H1 (cell line): Measurements from ENCODE around the gene OR11H6. TPM values are rescaled to one million over a fixed set of nuclear protein-coding genes. Genes with fewer than 3 reads are reported as not detected.
"Not testable (repeated sequence)": the region's sequence is repeated elsewhere in the genome, so short reads cannot be mapped to it uniquely, and the experiment has no call there.

Experiments used
- CTCF ChIA-PET: fragments of 300-600 bp; sonication (Branson Sonifier 250); formaldehyde crosslinking; loops from one replicate; lab custom pipeline; 2021; ENCODE audit not compliant: partially characterized antibody; lab: Charles Lee
- POLR2A ChIA-PET: fragments of 300-600 bp; sonication (Branson Sonifier 250); formaldehyde crosslinking; loops from one replicate; lab custom pipeline; 2021; ENCODE audit warnings: inconsistent platforms; ENCODE audit not compliant: partially characterized antibody; lab: Charles Lee
- DNase-seq, 2 experiments: peaks; one replicate each; pipeline versions ENCODE4 v3.0.0 to v3.0.0-alpha.2; 2010 to 2022; ENCODE audit warnings: low spot score in 2 of 2, low read depth in 1 of 2, mixed read lengths in 1 of 2
- FAIRE-seq: peaks from 2 replicates; lab custom pipeline; 2011; peaks lifted over from hg19 to GRCh38; lab: Jason Lieb, UNC
- H2AFZ ChIP-seq: 2 replicates; pipeline ENCODE4 v1.8.1; 2012; ENCODE audit warnings: low read length, inconsistent platforms
- H2AK5ac ChIP-seq: 2 replicates; pipeline ENCODE4 v1.6.1; 2013; ENCODE audit warnings: low read depth, low read length
- H2BK120ac ChIP-seq: replicated peaks from 2 replicates; pipeline ENCODE3; 2013; ENCODE audit warnings: low read depth, low read length, inconsistent platforms
- H2BK12ac ChIP-seq: 2 replicates; pipeline ENCODE4 v1.6.1; 2013; ENCODE audit warnings: low read depth, low read length
- H2BK15ac ChIP-seq: 2 replicates; pipeline ENCODE4 v1.6.1; 2013; ENCODE audit warnings: low read length
- H2BK20ac ChIP-seq: 2 replicates; pipeline ENCODE4 v1.6.1; 2013; ENCODE audit warnings: low read length
- H2BK5ac ChIP-seq: 2 replicates; pipeline ENCODE4 v1.6.1; 2013; ENCODE audit warnings: low read depth, low read length
- H3K14ac ChIP-seq: 2 replicates; pipeline ENCODE4 v1.6.1; 2013; ENCODE audit warnings: inconsistent platforms; ENCODE audit not compliant: insufficient read length
- H3K18ac ChIP-seq: 2 replicates; pipeline ENCODE4 v1.6.1; 2013; ENCODE audit warnings: low read length; ENCODE audit errors: extremely low read depth
- H3K23ac ChIP-seq: 2 replicates; pipeline ENCODE4 v1.6.1; 2013; ENCODE audit warnings: inconsistent platforms; ENCODE audit not compliant: insufficient read length
- H3K23me2 ChIP-seq: 2 replicates; pipeline ENCODE4 v1.6.1; 2013; ENCODE audit warnings: low read depth, low read length
- H3K27ac ChIP-seq: 2 replicates; pipeline ENCODE4 v1.6.1; 2011; ENCODE audit warnings: low read depth, low read length, inconsistent platforms
- H3K27me3 ChIP-seq, 4 experiments: replicated peaks in 1 of 4; 1 replicate in 1 of 4; 2 replicates in 3 of 4; pipeline versions ENCODE4 v1.6.1 to v1.8.1; 2011 to 2013; ENCODE audit warnings: low read length in 3 of 4, mild to moderate bottlenecking in 3 of 4, inconsistent platforms in 2 of 4, mixed read lengths in 2 of 4, moderate library complexity in 1 of 4; ENCODE audit not compliant: control insufficient read depth in 3 of 4, insufficient read depth in 3 of 4; ENCODE audit errors: extremely low read depth in 1 of 4
- H3K36me3 ChIP-seq, 4 experiments: 2 replicates each; pipeline versions ENCODE4 v1.6.1 to v1.8.1; 2011 to 2013; ENCODE audit warnings: mild to moderate bottlenecking in 4 of 4, low read length in 3 of 4, moderate library complexity in 2 of 4, control low read depth in 1 of 4, inconsistent platforms in 1 of 4; ENCODE audit not compliant: insufficient read depth in 4 of 4, control insufficient read depth in 2 of 4
- H3K4ac ChIP-seq: replicated peaks from 2 replicates; pipeline ENCODE3; 2013; ENCODE audit warnings: low read length, low read depth, mixed read lengths, inconsistent platforms; ENCODE audit not compliant: insufficient read length
- H3K4me1 ChIP-seq, 4 experiments: replicated peaks in 1 of 4; 1 replicate in 1 of 4; 2 replicates in 3 of 4; pipeline versions ENCODE4 v1.6.1 to v1.8.1; 2011 to 2013; ENCODE audit warnings: low read length in 3 of 4, inconsistent platforms in 2 of 4, mixed read lengths in 1 of 4; ENCODE audit not compliant: insufficient read depth in 4 of 4, control insufficient read depth in 3 of 4
- H3K4me2 ChIP-seq, 2 experiments: 2 replicates each; pipeline versions ENCODE4 v1.6.1 to v1.8.1; 2011 to 2013; ENCODE audit warnings: low read depth in 2 of 2, low read length in 2 of 2, control low read depth in 1 of 2, inconsistent platforms in 1 of 2, mild to moderate bottlenecking in 1 of 2; ENCODE audit not compliant: insufficient read depth in 1 of 2
- H3K4me3 ChIP-seq, 4 experiments: fragments of 200-600, 300-600 bp in 1 of 4; sonication (generic), shearing (Covaris generic), sonication (Bioruptor Twin) in 1 of 4; 2 replicates each; pipeline versions ENCODE4 v1.5.1 to v1.8.1; 2011 to 2016; ENCODE audit warnings: low read length in 4 of 4, low read depth in 3 of 4, control low read depth in 2 of 4, inconsistent platforms in 2 of 4, mild to moderate bottlenecking in 2 of 4, mixed read lengths in 1 of 4, moderate library complexity in 1 of 4; ENCODE audit not compliant: insufficient read depth in 2 of 4; ENCODE audit errors: extremely low read depth in 1 of 4
- H3K56ac ChIP-seq: replicated peaks from 2 replicates; pipeline ENCODE3; 2013; ENCODE audit warnings: low read depth, mild to moderate bottlenecking, mixed read lengths, low read length, inconsistent platforms; ENCODE audit not compliant: insufficient read length
- H3K79me1 ChIP-seq: 2 replicates; pipeline ENCODE4 v1.6.1; 2013; ENCODE audit warnings: low read depth, low read length, control low read depth
- H3K79me2 ChIP-seq, 2 experiments: 2 replicates each; pipeline versions ENCODE4 v1.6.1 to v1.8.1; 2012 to 2013; ENCODE audit warnings: low read length in 2 of 2, mild to moderate bottlenecking in 2 of 2, inconsistent platforms in 1 of 2; ENCODE audit not compliant: insufficient read depth in 2 of 2, control insufficient read depth in 1 of 2
- H3K9ac ChIP-seq, 4 experiments: replicated peaks in 1 of 4; 1 replicate in 1 of 4; 2 replicates in 3 of 4; pipeline versions ENCODE4 v1.6.1 to v1.8.1; 2011 to 2013; ENCODE audit warnings: low read depth in 3 of 4, low read length in 3 of 4, control low read depth in 2 of 4, mild to moderate bottlenecking in 2 of 4, moderate library complexity in 2 of 4, inconsistent platforms in 1 of 4; ENCODE audit errors: extremely low read depth in 1 of 4
- H3K9me3 ChIP-seq, 2 experiments: 2 replicates each; pipeline versions ENCODE4 v1.6.1 to v1.8.1; 2012 to 2013; ENCODE audit warnings: mild to moderate bottlenecking in 2 of 2, moderate library complexity in 2 of 2, control low read depth in 1 of 2, inconsistent platforms in 1 of 2, low read depth in 1 of 2, low read length in 1 of 2, mixed read lengths in 1 of 2; ENCODE audit not compliant: insufficient read depth in 2 of 2
- H4K20me1 ChIP-seq, 2 experiments: replicated peaks in 1 of 2; 2 replicates each; pipeline versions ENCODE3 to v1.8.1; 2011 to 2013; ENCODE audit warnings: inconsistent platforms in 2 of 2, low read length in 2 of 2, mild to moderate bottlenecking in 1 of 2; ENCODE audit not compliant: insufficient read depth in 2 of 2, control insufficient read depth in 1 of 2
- H4K5ac ChIP-seq: 2 replicates; pipeline ENCODE4 v1.6.1; 2013; ENCODE audit warnings: low read length, low read depth, mixed read lengths, inconsistent platforms; ENCODE audit not compliant: insufficient read length
- H4K8ac ChIP-seq: 2 replicates; pipeline ENCODE4 v1.8.0; 2013; ENCODE audit warnings: mild to moderate bottlenecking, moderate library complexity, low read length, inconsistent platforms; ENCODE audit not compliant: insufficient read depth; ENCODE audit errors: extremely low read depth
- H4K91ac ChIP-seq: replicated peaks from 2 replicates; pipeline ENCODE3; 2013; ENCODE audit warnings: low read length, mixed read lengths, inconsistent platforms; ENCODE audit not compliant: insufficient read length
- WGBS, 2 experiments: shearing (Covaris generic) in 1 of 2; methylation state at CpG; one replicate each; pipeline versions ENCODE4 v1.1.6 to v1.1.7; 2013 to 2015; ENCODE audit warnings: low lambda C conversion rate in 2 of 2, mixed read lengths in 2 of 2, inconsistent platforms in 1 of 2, low coverage in 1 of 2, missing lambda C conversion rate in 1 of 2; ENCODE audit not compliant: insufficient replicate concordance in 2 of 2, insufficient coverage in 1 of 2, insufficient read length in 1 of 2; ENCODE audit errors: extremely low coverage in 1 of 2, missing lambda C conversion rate in 1 of 2; 5-methylcytosine and 5-hydroxymethylcytosine counted together
- polyA plus RNA-seq, 7 experiments: library from polyadenylated mRNA; depleted of rRNA in 3 of 7; stranded (reverse) in 5 of 7; unstranded in 2 of 7; fragments of >200 nt in 5 of 7; fragments of 200-250 nt in 2 of 7; gene quantifications; 1 replicate in 5 of 7; 2 replicates in 1 of 7; 4 replicates in 1 of 7; pipeline versions ENCODE4 v1.2.1 to v1.2.3, GENCODE V29; 2011 to 2013; ENCODE audit warnings: missing spikeins in 2 of 7, mixed read lengths in 2 of 7
- total RNA-seq: library from RNA; stranded (reverse); fragmentation: NEBNext Ultra II Directional; extraction: Animal tissue kit (Norgen Biotek cat#: 25700); gene quantifications from 2 replicates; pipeline ENCODE4 v1.2.1, GENCODE V29; 2021

The OR11H6 gene
- total and polyA plus RNA-seq, 2 of the 8 experiments (the other 6 are each of a cell fraction or from before 2014, with no cell fraction given): not detected

DNA sequence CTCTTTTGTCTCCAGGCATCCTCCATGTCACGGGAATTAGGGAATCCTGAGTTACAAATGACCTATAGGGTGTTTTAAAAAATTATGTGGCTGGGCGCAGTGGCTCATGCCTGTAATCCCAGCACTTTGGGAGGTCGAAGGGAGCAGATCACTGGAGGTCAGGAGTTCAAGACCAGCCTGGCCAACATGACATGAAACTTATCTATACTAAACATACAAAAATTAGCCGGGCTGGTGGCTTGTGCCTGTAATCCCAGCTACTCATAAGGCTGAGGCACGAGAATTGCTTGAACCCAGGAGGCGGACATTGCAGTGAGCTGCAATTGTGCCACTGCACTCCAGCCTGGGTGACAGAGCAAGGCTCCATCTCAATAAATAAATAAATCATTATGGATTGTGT is 28.3 kb upstream of the OR11H6 start:
- H3K9me3 ChIP-seq: peaks cover 56 to 79% of the 10 kb centered on the region in 2 experiments
- DNase-seq, H3K14ac ChIP-seq, POLR2A ChIA-PET, H3K4me2 ChIP-seq, H4K91ac ChIP-seq, H3K27ac ChIP-seq, H3K36me3 ChIP-seq, H3K79me1 ChIP-seq, H2BK120ac ChIP-seq, H3K56ac ChIP-seq, H4K5ac ChIP-seq, H4K8ac ChIP-seq, H3K79me2 ChIP-seq, H3K4ac ChIP-seq, H3K18ac ChIP-seq, H2BK15ac ChIP-seq, H2AK5ac ChIP-seq, H3K27me3 ChIP-seq, CTCF ChIA-PET, H3K9ac ChIP-seq, H2AFZ ChIP-seq, H3K23ac ChIP-seq, H3K4me1 ChIP-seq, H4K20me1 ChIP-seq, FAIRE-seq, H3K23me2 ChIP-seq, H3K4me3 ChIP-seq, H2BK5ac ChIP-seq, H2BK20ac ChIP-seq, H2BK12ac ChIP-seq: not testable (repeated sequence)
- 75% methylated on average over 6 of the region's 6 CpGs; no CpG with 5 or more reads in 1 of the 2 experiments for WGBS, 2 experiments
